Measurements from ENCODE around the gene EPM2A. TPM values are rescaled to one million over a fixed set of nuclear protein-coding genes. Genes with fewer than 3 reads are reported as not detected.

Gene EPM2A
- total RNA-seq, 1 donor from 2014 or later: 6.4 TPM

- Mint-ChIP-seq H3K9me3 (peaks cover 33% of the 10 kb centered on the region), H3K27me3 (ENCODE audit: low read depth) (no peaks in the 10 kb centered on the region), H3K36me3 (ENCODE audit: low read depth) (peaks cover 27% of the 10 kb centered on the region), H3K4me1 (ENCODE audit: low read depth) (peaks cover 25% of the 10 kb centered on the region), H3K4me3 (ENCODE audit: low read depth) (no peak overlapping the region), H3K27ac (no peak overlapping the region)
- intact Hi-C loops (cut with micrococcal nuclease): no loop called here
- DNase-seq (ENCODE audit: low spot score): no peak
Measured at GRCh38 chr6:145727817-145728388, 7.4 kb downstream of the EPM2A start.

DNA sequence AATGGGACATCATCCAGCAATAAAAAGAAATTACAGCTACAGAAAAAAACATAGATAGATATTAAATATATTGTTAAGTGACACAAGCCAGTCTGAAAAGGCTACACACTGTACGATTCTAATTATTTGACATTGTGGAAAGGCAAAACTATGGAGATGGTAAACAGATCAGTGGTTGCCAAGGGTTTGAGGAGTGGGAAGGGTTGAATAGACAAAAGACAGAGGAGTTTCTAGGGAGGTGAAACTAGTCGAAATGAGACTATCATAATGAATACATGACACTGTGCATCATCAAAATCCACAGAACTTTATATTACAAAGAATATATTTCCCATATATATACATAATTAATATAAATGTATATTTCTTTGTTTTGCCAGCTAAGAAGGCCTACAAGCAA, 9.8 kb downstream of the EPM2A start:
- Mint-ChIP-seq H3K4me1 (ENCODE audit: low read depth) (peaks cover 16% of the 10 kb centered on the region), H3K27me3 (ENCODE audit: low read depth) (no peaks in the 10 kb centered on the region), H3K9me3 (peaks cover 39% of the 10 kb centered on the region), H3K36me3 (ENCODE audit: low read depth) (peaks cover 27% of the 10 kb centered on the region), H3K27ac (no peak overlapping the region), H3K4me3 (ENCODE audit: low read depth) (no peak overlapping the region)
- no peak for DNase-seq (ENCODE audit: low spot score)
- intact Hi-C loops (cut with micrococcal nuclease): no loop called here

DNA sequence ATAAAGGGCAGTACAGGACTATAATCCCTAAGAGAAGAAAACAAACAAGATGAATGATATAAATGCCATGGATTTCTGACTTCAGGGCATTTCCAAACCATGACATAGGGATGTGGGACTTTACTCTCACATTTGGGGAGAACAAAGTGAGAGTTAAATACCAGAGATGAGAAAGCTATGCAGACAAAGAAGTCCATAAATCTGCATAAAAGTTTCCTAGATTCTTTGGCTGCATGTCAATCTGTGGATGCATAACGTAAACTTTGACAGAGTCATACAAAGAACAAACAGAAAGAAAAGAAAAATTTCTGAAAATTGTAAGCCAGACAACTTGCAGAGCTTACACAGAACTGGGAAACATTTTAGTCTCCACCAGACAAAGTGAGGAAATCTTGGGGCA, 11.7 kb downstream of the EPM2A start:
- Mint-ChIP-seq H3K27ac (no peak overlapping the region), H3K36me3 (ENCODE audit: low read depth) (peaks cover 16% of the 10 kb centered on the region), H3K27me3 (ENCODE audit: low read depth) (no peaks in the 10 kb centered on the region), H3K4me1 (ENCODE audit: low read depth) (peaks cover 15% of the 10 kb centered on the region), H3K4me3 (ENCODE audit: low read depth) (no peak overlapping the region), H3K9me3 (peaks cover 27% of the 10 kb centered on the region)
- intact Hi-C loops (cut with micrococcal nuclease): no loop called here
- DNase-seq (ENCODE audit: low spot score): no peak

DNA sequence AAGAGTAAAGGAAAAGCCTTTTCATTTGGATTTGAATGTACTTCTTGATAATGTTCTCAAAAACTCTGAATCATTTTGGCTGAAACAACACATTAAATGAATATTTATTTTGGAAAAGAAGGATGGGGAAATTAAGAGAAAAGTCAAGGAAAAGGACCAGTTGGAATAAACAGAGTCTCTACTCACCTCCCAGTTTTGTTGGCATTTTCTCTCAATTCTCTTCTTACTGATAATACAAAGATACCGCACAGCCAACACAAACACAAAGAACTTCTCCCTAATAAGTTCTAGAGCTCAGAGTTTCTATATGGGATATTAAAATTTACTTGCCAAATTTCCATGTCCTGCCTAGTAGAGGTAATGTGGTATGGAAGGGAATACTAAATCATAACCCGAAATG, 13.1 kb downstream of the EPM2A start:
- Mint-ChIP-seq H3K27ac (no peak overlapping the region), H3K36me3 (ENCODE audit: low read depth) (peaks cover 8% of the 10 kb centered on the region), H3K9me3 (peaks cover 18% of the 10 kb centered on the region), H3K4me1 (ENCODE audit: low read depth) (peaks cover 13% of the 10 kb centered on the region), H3K27me3 (ENCODE audit: low read depth) (no peaks in the 10 kb centered on the region), H3K4me3 (ENCODE audit: low read depth) (no peak overlapping the region)
- no peak for DNase-seq (ENCODE audit: low spot score)
- intact Hi-C loops (cut with micrococcal nuclease): no loop called here

GRCh38 chr6:145721144-145721543, 14.2 kb downstream of the EPM2A start:
- no peak overlapping the region for H3K4me3 Mint-ChIP-seq (ENCODE audit: low read depth)
- H3K4me1 Mint-ChIP-seq (ENCODE audit: low read depth): peaks cover 11% of the 10 kb centered on the region
- peaks cover 18% of the 10 kb centered on the region for H3K9me3 Mint-ChIP-seq
- intact Hi-C loops (cut with micrococcal nuclease): no loop called here
- no peak for DNase-seq (ENCODE audit: low spot score)
- H3K27me3 Mint-ChIP-seq (ENCODE audit: low read depth): no peaks in the 10 kb centered on the region
- no peak overlapping the region for H3K27ac Mint-ChIP-seq
- peaks cover 13% of the 10 kb centered on the region for H3K36me3 Mint-ChIP-seq (ENCODE audit: low read depth)

DNA sequence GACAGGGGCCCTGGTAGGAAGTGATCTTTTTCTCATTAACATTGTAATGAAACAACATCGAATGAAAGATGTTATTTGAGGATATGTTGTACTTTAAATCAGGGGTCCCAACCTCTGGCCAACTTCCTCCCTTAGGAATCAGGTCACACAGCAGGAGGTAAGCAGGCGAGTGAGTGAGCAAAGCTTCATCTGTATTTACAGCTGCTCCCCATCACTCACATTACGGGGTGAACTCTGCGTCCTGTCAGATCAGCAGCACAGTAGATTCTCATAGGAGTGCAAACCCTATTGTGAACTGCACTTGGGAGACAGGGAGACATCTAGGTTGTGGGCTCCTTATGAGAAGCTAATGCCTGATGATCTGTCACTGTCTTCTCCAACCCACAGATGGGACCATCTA, 19.9 kb downstream of the EPM2A start:
- H3K36me3 Mint-ChIP-seq (ENCODE audit: low read depth): peaks cover 14% of the 10 kb centered on the region
- no peak overlapping the region for H3K4me3 Mint-ChIP-seq (ENCODE audit: low read depth)
- H3K27me3 Mint-ChIP-seq (ENCODE audit: low read depth): no peaks in the 10 kb centered on the region
- no peak for DNase-seq (ENCODE audit: low spot score)
- peaks cover 12% of the 10 kb centered on the region for H3K9me3 Mint-ChIP-seq
- no peak overlapping the region for H3K27ac Mint-ChIP-seq
- H3K4me1 Mint-ChIP-seq (ENCODE audit: low read depth): no peaks in the 10 kb centered on the region
- intact Hi-C loops (cut with micrococcal nuclease): no loop called here

- Mint-ChIP-seq H3K27me3 (ENCODE audit: low read depth) (no peaks in the 10 kb centered on the region), H3K9me3 (peaks cover 12% of the 10 kb centered on the region), H3K36me3 (ENCODE audit: low read depth) (peaks cover 14% of the 10 kb centered on the region), H3K4me3 (ENCODE audit: low read depth) (no peak overlapping the region), H3K4me1 (ENCODE audit: low read depth) (no peaks in the 10 kb centered on the region), H3K27ac (no peak overlapping the region)
- intact Hi-C loops (cut with micrococcal nuclease): no loop called here
- no peak for DNase-seq (ENCODE audit: low spot score)
Measured at GRCh38 chr6:145714731-145715130, 20.6 kb downstream of the EPM2A start.

DNA sequence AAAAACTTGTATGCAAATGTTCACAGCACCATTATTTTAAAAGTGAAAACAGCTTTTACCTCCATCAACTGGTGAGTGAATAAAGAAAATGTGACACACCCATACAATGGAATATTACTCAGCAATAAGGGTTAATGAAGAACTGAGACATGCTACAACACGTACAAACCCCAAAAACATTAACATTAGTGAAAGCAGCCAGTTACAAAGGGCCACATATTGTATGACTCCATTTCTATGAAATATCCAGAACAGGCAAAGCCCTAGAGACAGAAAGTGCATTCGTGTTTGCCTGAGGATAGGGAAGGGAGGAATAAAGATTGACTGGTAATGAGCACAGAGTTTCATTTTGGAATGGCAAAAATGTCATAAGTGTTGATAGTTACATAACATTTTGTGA, 21.5 kb downstream of the EPM2A start:
- peaks cover 20% of the 10 kb centered on the region for H3K9me3 Mint-ChIP-seq
- H3K27ac Mint-ChIP-seq: no peak overlapping the region
- H3K36me3 Mint-ChIP-seq (ENCODE audit: low read depth): peaks cover 14% of the 10 kb centered on the region
- no peak overlapping the region for H3K4me3 Mint-ChIP-seq (ENCODE audit: low read depth)
- intact Hi-C loops (cut with micrococcal nuclease): no loop called here
- DNase-seq (ENCODE audit: low spot score): no peak
- H3K27me3 Mint-ChIP-seq (ENCODE audit: low read depth): no peaks in the 10 kb centered on the region
- H3K4me1 Mint-ChIP-seq (ENCODE audit: low read depth): no peaks in the 10 kb centered on the region

DNA sequence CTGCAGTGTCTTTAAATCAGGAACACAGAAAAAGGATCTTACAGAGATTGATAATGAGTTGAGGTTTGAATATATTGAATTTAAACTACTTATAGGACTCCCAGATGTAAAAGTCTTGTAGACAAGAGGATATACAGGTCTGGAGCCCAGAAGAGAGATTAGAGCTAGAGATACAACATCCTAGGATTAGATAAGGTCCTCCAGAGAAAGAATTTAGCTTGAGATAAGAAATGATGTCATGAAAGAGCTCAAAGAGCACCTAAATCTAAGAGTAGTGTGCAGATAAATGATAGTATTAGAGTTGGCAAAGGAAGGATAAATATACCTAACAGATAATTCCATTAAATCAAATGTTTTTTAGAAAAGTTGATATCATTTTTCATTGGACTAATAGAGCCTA, 23.9 kb downstream of the EPM2A start:
- peaks cover 13% of the 10 kb centered on the region for H3K36me3 Mint-ChIP-seq (ENCODE audit: low read depth)
- intact Hi-C loops (cut with micrococcal nuclease): no loop called here
- no peak overlapping the region for H3K27ac Mint-ChIP-seq

GRCh38 chr6:145707397-145707796, 27.9 kb downstream of the EPM2A start:
- intact Hi-C loops (cut with micrococcal nuclease): no loop called here
- Mint-ChIP-seq H3K4me1 (ENCODE audit: low read depth) (peaks cover 15% of the 10 kb centered on the region), H3K9me3 (peaks cover 15% of the 10 kb centered on the region), H3K36me3 (ENCODE audit: low read depth) (peaks cover 5% of the 10 kb centered on the region), H3K27me3 (ENCODE audit: low read depth) (no peaks in the 10 kb centered on the region), H3K27ac (no peak overlapping the region), H3K4me3 (ENCODE audit: low read depth) (no peak overlapping the region)
- no peak for DNase-seq (ENCODE audit: low spot score)

More for the DNA sequence above, 23.9 kb downstream of the EPM2A start:
- Mint-ChIP-seq H3K4me3 (ENCODE audit: low read depth) (no peak overlapping the region), H3K9me3 (peaks cover 27% of the 10 kb centered on the region), H3K4me1 (ENCODE audit: low read depth) (peaks cover 5% of the 10 kb centered on the region), H3K27me3 (ENCODE audit: low read depth) (no peaks in the 10 kb centered on the region)
- no peak for DNase-seq (ENCODE audit: low spot score)

DNA sequence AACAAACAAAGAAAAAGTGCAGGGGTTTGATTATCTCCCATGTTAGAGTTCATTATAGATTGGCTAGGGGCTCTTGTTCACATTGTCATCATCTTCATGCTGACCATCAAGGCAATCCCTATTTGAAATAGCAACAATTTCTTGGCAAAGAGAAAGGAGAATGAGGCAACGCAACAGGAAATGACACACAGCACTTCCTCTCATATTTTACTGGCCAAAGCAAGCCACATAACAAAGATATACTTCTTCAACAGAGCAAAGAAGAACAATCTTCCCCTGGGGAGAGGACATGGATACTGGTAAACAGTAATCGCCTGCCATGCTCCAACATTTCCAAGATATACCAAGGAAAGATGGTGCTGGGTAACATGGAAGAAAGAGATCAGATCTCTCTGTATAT, 29.8 kb downstream of the EPM2A start:
- no peak for DNase-seq (ENCODE audit: low spot score)
- H3K4me3 Mint-ChIP-seq (ENCODE audit: low read depth): no peak overlapping the region
- intact Hi-C loops (cut with micrococcal nuclease): no loop called here
- H3K27ac Mint-ChIP-seq: no peak overlapping the region
- H3K9me3 Mint-ChIP-seq: peaks cover 15% of the 10 kb centered on the region
- peaks cover 5% of the 10 kb centered on the region for H3K36me3 Mint-ChIP-seq (ENCODE audit: low read depth)
- no peaks in the 10 kb centered on the region for H3K27me3 Mint-ChIP-seq (ENCODE audit: low read depth)
- peaks cover 15% of the 10 kb centered on the region for H3K4me1 Mint-ChIP-seq (ENCODE audit: low read depth)

- Mint-ChIP-seq H3K4me1 (ENCODE audit: low read depth) (peaks cover 15% of the 10 kb centered on the region), H3K4me3 (ENCODE audit: low read depth) (no peak overlapping the region), H3K27me3 (ENCODE audit: low read depth) (no peaks in the 10 kb centered on the region), H3K9me3 (peaks cover 11% of the 10 kb centered on the region), H3K27ac (no peak overlapping the region), H3K36me3 (ENCODE audit: low read depth) (peaks cover 5% of the 10 kb centered on the region)
- intact Hi-C loops (cut with micrococcal nuclease): loop anchor here (1.0 kb wide), 1 partner anchor 179 kb away; no protein-coding TSS in a partner anchor
- no peak for DNase-seq (ENCODE audit: low spot score)
Measured at GRCh38 chr6:145704143-145704781, 31.1 kb downstream of the EPM2A start.

- Mint-ChIP-seq H3K4me1 (ENCODE audit: low read depth) (peaks cover 3% of the 10 kb centered on the region), H3K27ac (no peak overlapping the region), H3K27me3 (ENCODE audit: low read depth) (no peaks in the 10 kb centered on the region), H3K9me3 (peaks cover 5% of the 10 kb centered on the region), H3K36me3 (ENCODE audit: low read depth) (no peaks in the 10 kb centered on the region), H3K4me3 (ENCODE audit: low read depth) (no peak overlapping the region)
- intact Hi-C loops (cut with micrococcal nuclease): no loop called here
- no peak for DNase-seq (ENCODE audit: low spot score)
Measured at GRCh38 chr6:145699462-145699861, 35.9 kb downstream of the EPM2A start.
